GM15510 (cell line): ENCODE measurements around the gene SART1.
A peak's percentile ranks its signal among the peaks of the same experiment; 100 is the strongest.

Source experiments
- POLR2A ChIP-seq: IDR thresholded peaks from 3 replicates; pipeline ENCODE4 v1.6.1; 2011; ENCODE audit warnings: borderline replicate concordance; ENCODE audit not compliant: insufficient read length; ENCODE audit errors: extremely low read depth

Gene SART1, protein sequence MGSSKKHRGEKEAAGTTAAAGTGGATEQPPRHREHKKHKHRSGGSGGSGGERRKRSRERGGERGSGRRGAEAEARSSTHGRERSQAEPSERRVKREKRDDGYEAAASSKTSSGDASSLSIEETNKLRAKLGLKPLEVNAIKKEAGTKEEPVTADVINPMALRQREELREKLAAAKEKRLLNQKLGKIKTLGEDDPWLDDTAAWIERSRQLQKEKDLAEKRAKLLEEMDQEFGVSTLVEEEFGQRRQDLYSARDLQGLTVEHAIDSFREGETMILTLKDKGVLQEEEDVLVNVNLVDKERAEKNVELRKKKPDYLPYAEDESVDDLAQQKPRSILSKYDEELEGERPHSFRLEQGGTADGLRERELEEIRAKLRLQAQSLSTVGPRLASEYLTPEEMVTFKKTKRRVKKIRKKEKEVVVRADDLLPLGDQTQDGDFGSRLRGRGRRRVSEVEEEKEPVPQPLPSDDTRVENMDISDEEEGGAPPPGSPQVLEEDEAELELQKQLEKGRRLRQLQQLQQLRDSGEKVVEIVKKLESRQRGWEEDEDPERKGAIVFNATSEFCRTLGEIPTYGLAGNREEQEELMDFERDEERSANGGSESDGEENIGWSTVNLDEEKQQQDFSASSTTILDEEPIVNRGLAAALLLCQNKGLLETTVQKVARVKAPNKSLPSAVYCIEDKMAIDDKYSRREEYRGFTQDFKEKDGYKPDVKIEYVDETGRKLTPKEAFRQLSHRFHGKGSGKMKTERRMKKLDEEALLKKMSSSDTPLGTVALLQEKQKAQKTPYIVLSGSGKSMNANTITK

DNA sequence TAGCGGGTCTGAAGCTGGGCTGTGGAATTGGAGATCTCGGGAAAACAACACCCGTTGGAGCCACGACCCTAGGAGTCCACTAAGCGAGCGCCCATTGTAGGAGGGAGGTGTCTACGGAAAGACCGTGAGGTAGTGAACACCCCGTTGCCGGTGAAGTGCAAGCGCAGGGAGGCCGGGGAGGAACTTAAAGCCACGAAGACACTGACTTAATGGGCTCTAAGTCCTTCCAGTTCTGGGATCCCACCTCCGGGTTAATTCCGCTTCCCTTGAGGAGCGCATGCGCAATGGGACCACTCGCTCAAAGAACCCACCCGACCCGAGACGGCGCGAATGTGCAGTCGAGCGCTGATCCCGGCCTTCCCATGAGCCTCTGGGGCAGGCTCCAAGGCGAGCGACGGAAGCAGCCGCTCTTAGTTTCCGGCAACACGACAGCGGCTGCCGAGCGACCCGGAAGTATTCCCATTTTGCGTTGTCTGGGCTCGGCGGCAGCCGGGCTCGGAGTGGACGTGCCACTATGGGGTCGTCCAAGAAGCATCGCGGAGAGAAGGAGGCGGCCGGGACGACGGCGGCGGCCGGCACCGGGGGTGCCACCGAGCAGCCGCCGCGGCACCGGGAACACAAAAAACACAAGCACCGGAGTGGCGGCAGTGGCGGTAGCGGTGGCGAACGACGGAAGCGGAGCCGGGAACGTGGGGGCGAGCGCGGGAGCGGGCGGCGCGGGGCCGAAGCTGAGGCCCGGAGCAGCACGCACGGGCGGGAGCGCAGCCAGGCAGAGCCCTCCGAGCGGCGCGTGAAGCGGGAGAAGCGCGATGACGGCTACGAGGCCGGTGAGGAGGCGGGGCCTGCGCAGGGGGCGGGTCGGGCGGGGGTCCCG, at the start of gene SART1:
Gene SART1, plus strand, starts transcription at position 468 of the 874 bp plus-strand sequence. Its CDS starts 47 bp downstream, at position 515.
- peak; percentile 91 for TF ChIP-seq POLR2A

DNA sequence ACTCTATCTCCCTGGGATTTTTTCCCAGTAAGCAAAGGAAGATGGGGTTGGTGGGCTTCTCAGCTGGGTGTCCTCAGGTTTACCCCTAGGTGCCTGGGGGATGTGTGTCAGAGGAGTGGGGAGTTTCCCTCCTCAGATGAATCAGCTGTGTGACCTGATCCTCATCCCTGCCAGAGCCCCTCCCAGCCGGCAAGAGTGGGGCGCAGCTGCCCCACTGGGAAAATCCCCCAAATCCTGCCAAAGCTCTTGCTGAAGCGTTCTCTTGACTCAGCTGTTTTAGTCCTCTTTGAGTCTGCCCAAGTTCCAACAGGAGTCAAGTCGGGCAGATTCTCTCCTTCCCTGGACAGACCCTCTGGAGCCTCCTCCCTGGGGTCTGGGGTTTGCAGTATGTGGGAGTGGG, 48.7 kb upstream of the SART1 start:
- no peak for TF ChIP-seq POLR2A

DNA sequence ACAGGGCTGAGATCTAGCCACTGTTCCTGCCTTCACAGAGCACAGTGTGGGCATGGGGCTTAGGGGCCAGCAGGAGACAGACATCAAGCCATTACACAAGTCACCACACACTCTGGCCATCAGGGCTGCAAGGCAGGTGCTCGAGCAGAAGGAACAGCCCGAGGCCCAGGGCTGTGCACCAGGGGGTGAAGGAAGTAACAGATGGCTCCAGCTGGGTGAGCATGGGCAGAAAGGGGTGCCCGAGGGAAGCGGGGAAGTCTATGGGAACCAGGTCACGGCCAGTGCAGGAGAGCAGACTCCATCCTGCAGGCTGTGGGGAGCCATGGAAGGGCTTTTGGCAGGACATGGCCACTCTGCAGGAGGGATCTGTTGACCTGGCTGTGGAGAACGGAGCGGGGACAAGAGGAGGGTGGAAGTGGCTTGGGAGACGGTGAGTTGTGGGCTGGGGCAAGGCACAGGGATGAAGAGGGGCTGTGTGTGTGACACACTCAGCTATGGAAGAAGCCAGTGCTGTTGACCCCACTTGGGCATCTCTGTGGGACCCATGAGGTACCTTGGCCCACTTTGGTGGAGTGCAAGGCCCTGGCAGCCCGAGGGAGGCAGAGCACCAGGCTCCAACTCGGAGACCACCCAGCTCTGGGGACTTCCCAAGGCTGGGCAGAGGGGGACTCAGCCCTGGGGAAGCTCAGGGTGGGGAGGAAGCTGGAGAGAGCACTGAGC, 46.3 kb upstream of the SART1 start:
- no peak for TF ChIP-seq POLR2A

DNA sequence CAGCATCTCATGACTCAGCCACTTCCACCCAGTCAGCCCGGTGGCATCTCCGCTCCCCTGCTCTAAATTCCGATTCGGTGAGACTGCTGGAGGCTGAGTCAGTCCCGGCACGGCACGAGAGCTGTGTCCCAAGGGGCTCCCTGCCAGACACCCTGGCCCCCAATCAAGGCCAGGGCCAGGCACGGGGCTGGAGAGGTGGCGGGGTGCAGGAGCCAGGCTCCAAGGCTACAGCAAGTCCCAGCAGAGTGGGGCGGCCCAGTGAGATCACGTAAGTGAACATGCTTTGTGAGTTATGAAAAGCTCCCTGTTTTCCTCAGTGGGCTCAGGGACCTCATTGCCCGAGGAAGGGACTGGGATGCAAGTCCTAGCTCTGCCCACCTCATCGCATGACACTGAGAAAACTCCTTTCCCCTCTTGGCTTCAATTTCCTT, 45.7 kb upstream of the SART1 start:
- no peak for TF ChIP-seq POLR2A

DNA sequence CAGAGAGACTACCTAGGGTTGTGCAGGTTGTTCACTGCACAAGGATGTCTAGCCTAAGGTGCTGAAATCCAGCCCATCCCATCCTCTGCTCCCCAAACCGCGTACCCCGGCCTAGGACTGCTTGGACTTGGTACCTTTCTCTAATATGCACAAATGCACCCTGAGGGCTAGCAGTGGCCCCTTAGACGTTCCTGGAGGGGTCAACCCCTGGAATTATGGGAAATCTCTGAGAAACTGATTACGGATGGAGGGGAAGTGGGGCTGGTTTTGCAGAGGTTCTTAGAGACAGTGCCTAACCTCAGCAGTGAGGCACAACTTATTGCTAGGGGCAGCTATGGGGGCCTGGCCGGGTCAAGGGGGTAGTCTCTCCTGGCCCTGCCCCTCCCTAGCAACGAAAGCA, 45.1 kb upstream of the SART1 start:
- TF ChIP-seq POLR2A, result no peak

DNA sequence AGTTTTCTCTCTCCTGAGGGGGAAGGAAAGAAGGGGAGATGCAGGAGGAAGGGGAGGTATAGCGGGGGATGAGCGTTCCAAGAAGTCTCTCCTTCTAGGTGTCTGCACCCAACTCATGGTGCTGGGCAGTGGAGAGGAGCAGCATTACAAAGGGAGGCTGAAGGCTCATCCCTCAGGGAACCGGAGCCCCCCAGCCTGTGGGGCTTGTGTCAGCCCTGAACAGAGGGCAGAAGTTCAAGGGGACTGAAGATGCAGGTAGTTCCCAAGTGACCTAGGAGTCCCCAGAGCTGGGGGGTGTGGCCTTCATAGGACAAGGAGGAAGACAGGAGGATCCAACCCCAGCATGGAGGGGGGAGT, 44.5 kb upstream of the SART1 start:
- TF ChIP-seq POLR2A, result no peak

DNA sequence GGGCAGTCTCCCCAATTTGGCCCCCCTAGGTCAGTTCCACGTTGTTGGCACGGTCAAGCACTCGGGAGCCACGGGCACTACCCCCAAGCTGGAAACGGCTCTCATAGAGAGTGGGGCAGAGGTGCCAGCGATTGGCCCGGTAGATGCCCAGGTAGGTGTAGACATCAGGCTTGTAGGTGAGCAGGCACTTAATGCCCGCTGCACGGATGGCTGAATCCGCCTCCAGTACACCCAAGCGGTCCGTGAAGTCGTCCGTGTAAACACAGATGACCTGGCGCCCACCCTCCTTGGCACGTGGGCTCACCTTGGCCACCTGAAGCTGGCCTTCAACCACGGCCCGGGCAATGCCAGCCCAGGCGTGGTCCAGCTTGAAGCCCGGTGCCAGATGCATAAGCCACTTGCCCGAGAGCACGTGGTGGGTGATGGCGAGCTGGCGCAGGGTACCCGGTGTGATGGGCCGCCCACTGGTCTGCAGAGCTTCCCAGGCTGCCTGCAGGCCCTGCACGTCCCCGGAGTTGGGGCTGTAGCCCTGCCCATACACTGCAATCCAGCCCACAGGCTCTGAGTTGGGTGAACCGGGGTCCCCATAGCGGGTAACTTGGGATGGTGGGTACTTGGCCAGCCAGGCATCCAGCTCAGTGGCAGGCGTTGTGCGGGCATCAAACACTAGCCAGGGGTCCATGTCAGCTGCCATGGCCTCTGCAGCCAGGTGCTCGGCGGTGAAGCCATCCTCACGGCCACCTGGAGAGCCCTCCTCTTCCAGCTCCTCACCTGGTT, 43.9 kb upstream of the SART1 start:
- no peak for TF ChIP-seq POLR2A

DNA sequence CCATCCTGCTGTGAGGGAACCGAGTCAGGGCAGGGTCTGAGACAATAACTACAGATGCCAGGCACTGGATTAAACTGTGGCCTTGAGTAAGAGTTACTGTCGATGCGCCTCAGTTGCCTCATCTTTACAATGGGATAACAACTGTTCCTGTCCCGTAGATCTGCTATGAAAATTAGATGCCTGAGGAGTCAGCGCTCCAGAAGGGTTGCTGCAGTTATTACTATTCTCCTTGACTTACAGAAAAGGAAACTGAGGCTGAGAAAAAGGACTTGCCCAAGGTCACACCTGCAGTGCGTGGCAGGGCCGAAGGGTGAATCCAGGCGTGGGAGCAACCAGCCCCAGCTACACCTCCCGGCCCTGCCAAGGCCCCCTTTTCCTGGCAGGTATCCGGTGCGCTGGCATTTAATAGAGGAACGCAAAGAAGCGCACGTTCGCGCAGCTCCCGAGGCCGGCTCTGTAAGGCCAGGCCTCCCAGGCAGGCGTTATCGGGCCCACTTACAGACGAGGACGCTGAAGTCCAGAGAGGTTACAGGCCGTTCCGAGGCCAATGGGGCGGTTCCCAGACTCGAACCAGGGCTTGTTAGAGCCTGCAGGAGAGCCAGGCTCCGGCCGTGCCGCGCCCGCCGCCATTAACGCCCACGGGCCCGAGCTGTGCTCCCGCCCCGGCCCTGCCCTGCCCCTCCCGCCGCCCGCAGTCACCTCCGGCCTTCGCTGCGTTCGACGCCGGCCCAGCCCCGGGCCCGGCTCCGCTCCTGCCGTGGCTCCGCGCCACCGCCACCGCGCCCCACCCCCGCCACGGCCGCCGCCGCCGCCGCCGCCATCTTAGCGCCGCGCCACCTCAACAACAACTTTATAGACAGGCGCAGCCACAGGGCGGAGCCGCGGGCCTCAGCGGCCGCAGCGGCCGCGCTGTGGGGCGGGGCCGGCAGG, 43.1 kb upstream of the SART1 start, which contains the start of gene C11orf68:
Gene C11orf68, minus strand, starts transcription at position 852 of the 930 bp plus-strand sequence. Its CDS starts 31 bp downstream, at position 821.
- peak; percentile 69 for TF ChIP-seq POLR2A

DNA sequence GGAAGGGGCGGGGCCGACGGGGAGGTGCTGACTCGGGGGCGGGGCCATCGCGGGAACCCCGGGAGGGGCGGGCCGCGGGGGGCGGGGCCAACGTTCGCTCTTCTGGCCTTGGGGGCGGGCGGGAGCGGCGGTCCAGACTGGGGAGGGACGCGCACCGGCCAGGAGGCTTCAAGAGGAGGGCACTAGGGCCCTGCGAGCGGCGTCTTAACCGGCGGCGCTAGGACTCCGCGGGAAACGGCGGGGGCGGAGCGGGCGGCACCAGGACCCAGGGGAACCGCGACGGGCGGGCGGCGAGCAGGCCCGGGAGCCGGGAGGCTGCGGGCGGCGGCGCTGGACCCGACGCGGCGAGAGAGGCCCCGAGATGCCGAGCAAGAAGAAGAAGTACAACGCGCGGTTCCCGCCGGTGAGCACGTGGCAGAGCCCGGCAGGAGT, 42.4 kb upstream of the SART1 start, which contains the start of gene DRAP1:
Gene DRAP1, plus strand, starts transcription at position 286 of the 432 bp plus-strand sequence. Its CDS starts 76 bp downstream, at position 362.
- TF ChIP-seq POLR2A, result no peak

DNA sequence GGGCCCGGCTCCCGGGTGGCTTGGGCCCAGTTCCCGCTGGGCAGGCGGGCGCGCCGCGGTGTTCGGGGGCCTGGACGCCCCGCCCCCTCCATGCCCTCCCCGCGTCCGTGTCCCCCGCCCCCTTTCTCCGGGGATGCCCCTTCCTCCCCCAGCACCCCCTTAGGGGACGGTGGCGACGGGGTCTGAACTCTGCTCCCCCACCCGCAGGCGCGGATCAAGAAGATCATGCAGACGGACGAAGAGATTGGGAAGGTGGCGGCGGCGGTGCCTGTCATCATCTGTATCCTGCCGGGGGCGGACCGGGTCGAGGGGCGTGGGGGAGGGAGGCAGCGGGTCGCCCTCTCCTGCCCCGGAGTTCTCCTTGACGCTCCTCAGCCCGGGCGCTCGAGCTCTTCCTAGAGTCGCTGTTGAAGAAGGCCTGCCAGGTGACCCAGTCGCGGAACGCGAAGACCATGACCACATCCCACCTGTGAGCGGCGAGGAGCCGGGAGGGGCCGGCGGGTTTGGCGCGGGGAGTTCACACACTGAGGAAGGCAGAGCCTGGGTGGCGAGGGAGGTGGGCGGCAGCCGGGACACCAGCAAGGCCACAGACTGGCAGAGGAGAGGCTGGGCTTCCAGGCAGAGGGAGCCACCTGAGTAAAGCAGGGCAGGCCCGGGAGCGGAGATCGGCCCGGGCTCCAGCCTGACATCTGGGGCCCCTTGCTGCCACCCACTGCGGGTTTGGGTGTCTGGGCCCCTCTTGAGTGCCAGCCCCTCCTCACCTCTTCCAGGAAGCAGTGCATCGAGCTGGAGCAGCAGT, 41.8 kb upstream of the SART1 start:
- TF ChIP-seq POLR2A, result peak; percentile 10

DNA sequence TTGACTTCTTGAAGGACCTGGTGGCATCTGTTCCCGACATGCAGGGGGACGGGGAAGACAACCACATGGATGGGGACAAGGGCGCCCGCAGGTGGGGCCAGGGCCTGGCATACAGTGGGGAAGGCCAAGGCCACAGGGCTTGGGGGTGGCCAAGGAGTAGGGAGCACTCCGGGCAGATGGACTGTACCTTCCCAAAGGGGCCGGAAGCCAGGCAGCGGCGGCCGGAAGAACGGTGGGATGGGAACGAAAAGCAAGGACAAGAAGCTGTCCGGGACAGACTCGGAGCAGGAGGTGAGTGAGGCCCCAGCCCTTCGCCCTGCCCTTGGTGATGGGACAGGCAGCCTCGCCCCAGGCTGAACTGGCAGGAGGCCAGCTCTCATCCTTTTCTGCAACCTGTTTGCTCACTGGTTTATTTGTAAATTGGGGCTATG, 41.1 kb upstream of the SART1 start:
- no peak for TF ChIP-seq POLR2A
